T1000 (cell line): ENCODE results near the gene CHST12.
"Not testable (repeated sequence)": the region's sequence is repeated elsewhere in the genome, so short reads cannot be mapped to it uniquely, and the experiment has no call there.

Experiments
- DNase-seq: peaks from one replicate; lab custom pipeline; 2025; ENCODE audit warnings: mixed read lengths; lab: John Stamatoyannopoulos, UW

The CHST12 gene

DNA sequence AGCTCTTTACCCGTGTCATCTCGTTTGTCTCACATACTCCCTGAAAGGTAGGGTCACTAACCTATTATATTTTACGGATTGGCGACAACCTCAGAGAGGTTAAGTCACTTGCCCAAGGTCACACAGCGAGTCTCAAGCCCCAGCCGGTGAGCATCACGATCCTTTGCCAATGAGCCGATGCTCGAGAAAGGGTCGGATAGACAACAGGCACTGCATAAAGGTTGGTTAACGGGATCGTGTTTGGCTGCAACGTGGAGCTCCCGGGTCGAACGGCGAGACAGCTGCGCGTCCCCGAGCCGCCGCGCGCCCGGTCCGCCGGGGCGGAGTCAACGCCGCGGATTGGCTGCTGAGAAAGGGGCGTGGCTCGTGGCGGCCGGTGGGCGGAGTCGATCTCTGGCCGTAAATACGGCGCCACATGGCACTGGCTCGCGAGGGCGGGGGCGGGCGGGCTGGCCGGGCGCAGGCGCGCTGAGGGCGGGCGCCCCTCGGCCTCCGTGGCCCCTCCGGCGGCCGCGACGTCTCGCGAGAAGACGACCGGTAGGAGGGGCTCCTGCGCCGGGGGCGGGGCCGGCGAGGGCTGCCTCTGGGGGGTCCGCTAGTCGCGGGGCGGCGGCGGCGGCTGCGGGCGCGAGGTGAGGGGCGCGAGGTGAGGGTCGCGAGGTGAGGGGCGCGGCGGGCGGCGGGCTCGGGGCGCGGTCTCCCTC lies at the start of gene CHST12:
Gene CHST12, plus strand, starts transcription at position 598 of the 704 bp plus-strand sequence. CDS start 29,029 bp downstream, outside the sequence.
- DNase-seq = peak; percentile 95

DNA sequence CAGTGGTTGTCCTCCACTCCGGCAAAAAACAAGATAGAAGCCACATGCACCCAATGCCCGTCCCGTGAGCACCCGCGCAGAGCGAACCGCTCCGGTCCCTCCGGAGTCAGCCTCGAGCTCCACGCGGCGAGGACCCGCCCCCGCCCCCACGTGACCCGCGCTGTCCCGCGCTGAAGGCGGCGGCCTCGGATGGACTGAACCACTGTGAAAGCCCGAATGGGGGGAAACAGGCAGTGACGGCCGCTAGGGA lies 49.5 kb upstream of the CHST12 start:
- peak; percentile 91 for DNase-seq

DNA sequence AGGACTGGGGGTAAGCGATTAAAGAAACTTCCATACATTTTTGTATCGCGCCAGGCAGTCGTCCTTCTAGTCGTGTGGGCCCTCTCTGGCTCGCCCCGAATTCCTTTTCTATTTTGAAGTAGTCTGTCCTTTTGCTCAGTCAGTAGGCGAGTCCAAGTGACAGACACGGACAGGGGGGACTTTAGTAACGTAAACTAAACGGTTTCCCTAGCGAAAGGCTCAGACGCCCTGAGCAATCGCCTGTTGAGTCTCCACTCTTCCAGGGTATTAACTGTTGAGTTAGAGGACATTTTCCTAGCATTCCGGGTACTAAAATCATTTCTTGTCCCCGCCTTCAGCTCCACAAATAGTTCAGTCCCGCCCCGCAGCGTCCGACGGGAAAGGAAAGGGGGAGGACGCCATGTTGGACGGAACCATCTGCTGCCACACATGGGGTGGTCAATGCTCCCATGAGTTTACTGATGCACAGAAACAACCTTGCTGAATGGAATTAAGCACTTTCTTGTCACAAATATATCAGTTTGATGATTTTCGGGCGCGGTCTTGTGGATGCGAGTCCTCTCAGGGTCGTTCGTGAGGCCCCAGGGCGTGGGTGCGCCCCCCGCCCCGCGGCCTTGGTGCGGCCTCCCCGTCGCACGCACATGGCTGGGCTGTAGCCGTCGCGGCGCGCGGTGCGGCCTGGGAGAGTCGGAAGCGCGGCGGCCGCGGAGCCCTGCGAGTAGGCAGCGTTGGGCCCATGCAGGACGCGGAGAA lies 49.0 kb upstream of the CHST12 start, which contains the start of gene EIF3B:
Gene EIF3B, plus strand, starts transcription at position 642 of the 753 bp plus-strand sequence. Its CDS starts 95 bp downstream, at position 737.
- DNase-seq = peak; percentile 91

DNA sequence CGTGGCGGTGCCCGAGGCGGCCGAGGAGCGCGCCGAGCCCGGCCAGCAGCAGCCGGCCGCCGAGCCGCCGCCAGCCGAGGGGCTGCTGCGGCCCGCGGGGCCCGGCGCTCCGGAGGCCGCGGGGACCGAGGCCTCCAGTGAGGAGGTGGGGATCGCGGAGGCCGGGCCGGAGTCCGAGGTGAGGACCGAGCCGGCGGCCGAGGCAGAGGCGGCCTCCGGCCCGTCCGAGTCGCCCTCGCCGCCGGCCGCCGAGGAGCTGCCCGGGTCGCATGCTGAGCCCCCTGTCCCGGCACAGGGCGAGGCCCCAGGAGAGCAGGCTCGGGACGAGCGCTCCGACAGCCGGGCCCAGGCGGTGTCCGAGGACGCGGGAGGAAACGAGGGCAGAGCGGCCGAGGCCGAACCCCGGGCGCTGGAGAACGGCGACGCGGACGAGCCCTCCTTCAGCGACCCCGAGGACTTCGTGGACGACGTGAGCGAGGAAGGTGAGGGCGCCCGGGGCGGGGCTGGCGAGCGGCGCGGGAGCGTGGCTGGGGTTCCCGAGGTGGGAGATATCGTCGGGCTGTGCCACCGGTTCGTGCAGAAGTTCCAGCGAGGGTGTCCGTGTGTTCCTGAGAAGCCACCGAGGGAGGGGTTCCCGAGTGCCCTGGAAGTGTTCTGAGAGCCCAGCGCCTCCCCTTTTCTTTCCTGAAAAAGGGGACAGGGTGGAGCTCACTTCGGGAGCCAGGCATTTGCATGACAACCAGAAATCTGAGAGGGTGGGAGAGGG lies 48.3 kb upstream of the CHST12 start:
- no peak for DNase-seq

DNA sequence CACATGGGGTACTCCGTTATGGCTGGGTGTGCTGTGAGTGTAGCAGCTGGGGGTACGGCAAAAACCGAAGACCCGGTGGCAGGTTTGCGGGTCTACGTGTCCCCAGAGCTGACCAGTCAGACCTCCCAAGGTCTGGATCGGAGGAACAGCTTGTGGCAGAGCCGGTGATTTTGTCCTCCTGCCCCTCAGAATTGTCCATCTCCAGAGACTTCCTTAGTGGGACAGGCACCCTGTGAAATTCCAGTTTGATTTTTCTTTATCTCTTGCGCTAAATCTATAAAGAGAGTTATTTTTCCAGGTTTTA lies 47.8 kb upstream of the CHST12 start:
- no peak for DNase-seq

DNA sequence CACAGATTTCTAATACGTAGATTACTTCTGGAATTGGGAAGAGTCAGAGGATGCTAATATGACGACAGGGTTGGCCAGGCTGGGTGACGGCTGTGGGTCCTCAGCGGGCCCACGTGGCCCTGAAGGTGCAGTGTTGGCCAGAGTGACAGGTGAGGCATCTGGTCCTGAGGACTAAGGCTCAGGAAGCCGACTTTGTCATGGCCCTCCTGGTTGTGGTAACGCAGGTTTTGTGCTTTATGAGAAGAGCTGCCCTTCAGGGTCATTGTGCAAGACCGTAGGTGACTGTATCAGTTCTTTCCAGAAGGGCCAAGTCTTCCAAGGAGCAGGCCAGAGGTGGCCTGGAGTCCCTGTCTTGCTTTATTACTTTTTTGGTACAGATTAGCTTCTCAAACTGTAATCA lies 46.2 kb upstream of the CHST12 start:
- DNase-seq = no peak

DNA sequence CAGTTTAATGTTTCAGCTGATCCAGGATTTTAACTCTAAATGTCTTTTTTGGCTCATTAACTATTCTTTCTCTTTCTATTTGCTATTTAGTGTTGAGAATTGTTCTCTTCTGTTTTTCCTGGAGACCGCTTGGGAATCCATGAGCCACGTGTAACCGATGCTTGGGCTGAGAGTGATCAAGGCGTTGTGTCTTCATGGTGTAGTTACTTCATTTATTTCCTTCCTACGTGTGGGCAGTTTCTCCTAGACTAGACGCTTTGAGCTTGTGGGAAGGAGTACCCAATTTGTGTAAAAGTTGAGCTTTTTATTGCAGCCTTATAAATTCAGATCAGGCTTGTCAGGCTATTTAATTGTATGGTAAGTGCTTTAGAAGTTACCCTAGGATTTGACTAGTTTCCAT lies 45.8 kb upstream of the CHST12 start:
- no peak for DNase-seq

DNA sequence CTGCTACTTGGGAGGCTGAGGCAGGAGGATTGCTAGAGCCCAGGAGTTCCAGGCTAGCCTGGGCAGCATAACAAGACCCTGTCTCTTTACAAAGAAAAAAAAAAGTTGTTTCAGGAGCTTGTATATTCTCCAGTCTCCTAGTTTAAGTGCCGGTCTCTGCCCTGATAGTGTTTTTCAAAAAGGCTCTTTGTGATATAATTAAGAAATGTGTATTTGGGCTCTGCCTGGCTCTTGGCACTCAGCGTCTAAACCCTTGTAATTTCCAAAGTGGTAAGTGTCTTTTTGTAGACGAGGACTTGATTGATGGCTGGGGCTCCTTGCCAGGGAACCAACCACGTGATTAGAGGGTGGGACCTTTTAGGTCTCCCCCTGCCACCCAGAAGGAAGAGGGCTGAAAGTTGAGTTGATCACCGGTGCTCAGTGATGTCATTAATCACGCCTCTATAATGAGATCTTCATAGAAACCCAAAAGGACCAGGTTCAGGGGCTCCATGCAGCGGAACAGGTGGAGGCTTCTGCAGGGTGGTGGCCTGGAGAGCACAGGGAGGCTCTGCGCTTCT lies 44.4 kb upstream of the CHST12 start:
- DNase-seq = no peak

DNA sequence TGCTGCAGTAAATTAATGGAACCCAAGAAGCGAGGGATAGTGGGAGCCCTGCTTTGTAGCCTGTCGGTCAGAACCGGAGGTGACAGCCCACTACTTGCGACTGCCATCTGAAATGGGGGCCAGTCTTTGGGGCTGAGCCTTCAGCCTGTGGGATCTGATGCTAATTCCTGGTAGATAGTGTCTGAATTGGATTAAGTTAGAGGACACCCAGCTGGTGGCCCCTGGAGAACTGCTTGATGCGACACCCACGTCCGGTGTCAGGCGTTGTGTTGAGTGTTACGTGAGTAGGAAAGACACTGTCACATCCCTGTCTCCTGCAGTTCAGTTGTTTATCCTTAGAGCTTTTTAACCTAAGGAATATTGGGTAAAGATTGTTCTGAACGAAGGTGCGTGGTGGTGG lies 43.8 kb upstream of the CHST12 start:
- DNase-seq = no peak

DNA sequence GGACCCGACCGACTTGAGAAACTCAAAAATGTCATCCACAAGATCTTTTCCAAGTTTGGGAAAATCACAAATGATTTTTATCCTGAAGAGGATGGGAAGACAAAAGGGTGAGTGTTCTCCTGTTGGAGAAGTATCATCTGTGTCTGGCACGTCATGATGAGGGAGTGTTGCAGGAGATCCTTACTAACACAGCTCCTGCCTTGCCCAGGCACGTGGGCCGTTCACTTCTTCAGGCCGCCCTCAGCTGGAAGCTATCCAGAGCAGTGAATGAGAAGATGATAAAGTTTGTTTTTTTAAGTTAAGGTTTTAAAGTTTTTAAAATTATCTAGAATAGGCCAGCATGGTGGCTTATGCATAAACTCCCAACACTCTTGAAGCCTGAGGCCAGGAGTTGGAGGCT lies 42.6 kb upstream of the CHST12 start:
- no peak for DNase-seq

DNA sequence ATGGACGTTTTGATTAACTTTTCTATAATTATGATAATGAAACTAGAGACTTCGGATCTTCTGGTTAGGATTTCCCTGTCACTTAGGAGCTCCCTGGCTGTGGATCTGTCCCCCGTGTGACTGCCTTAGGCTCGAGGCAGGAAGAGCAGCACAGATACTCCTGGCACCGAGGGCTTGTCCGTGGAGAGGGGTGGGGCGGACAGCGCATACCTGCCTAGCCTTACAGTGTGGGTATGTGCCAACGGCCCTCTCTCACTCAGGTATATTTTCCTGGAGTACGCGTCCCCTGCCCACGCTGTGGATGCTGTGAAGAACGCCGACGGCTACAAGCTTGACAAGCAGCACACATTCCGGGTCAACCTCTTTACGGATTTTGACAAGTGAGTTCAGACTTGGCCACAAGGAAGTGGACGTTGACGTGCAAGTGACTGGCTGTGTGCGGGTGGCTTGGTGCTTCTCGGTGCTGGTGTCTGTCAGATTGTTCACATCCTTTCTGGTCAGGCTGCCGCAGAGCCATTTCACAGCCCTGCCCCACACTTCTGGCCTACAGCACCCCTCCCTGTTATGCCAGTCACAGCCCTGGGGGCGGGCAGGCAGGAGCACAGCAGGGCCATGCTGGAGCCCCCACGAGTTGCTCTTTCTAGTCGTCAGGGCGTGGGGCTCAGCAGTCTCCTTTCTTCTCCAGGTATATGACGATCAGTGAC lies 40.9 kb upstream of the CHST12 start:
- no peak for DNase-seq

DNA sequence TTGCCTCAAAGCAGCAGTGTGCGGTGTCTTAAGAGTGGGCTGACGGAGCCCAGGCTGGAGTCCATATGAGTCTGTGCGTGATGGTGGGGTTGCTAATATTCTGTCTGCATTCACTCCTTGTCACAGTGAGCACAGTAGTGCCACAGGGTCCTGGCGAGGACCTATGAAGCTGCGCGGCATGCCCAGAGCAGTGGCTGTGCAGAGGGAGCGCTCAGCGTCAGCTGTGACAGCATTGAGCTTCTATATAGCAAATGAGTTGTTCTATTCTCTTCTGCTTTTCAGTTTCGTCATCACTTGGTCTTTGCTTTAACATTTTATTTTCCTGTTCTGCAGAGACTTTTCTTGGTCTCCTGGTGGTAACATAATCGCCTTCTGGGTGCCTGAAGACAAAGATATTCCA lies 34.3 kb upstream of the CHST12 start:
- no peak for DNase-seq

DNA sequence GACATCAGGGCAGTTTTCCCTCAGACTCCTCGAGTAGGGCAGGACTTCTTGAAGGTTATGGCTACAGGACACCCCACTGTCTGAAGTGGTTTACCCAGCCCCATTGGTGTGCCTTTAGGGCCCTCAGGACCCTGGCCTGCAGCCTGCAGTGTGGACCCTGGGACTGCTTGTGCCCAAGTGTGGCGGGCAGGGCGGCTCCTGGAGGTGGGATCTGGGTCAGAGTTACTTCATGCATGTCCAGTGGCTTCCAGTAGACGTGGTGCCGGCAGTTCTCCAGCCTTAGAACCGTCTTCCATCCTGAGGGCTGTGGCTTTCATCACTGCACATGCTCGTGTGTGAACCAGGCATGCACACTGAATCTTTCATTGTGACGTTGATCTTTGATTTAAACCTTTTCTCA lies 32.1 kb upstream of the CHST12 start:
- DNase-seq = no peak

DNA sequence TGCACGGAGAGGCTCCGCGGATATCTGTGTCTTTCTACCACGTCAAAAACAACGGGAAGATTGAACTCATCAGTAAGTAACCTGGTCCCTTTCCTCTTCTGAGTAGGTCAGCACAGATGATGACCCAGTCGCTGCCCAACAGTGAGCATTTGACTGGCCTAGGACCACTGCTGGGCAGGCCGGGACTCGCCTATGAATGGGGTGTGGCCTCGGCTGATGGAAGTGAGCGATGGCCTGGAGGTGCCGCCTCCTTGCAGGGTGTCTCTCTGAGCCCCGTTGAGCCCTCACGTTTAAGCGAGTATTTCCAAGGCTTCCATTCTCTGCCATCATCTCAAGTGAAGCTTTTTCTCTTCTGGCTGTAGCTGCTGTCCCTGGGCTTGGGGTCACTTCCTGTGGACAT lies 30.7 kb upstream of the CHST12 start:
- no peak for DNase-seq

DNA sequence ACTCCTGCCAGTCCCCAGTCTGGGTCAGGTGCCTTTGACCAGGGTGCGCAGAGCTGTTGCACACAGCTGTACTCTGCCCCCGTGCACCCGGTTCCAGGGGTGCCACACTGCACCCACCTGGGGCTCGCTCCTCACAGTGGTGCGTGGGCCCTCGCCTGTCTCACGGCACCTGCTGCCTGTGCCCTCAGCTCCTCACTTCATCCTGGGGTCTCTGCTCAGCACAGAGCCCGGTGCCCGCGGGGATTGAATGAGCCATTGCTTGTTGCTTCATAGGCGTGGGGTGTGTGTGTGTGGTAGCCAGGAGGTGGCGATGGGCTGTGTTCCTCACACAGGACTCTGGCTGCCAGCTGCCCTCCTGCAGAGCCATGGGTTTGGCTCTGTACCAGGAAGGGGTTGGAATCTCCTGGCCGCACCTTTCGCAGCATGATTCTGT lies 30.3 kb upstream of the CHST12 start:
- no peak for DNase-seq

DNA sequence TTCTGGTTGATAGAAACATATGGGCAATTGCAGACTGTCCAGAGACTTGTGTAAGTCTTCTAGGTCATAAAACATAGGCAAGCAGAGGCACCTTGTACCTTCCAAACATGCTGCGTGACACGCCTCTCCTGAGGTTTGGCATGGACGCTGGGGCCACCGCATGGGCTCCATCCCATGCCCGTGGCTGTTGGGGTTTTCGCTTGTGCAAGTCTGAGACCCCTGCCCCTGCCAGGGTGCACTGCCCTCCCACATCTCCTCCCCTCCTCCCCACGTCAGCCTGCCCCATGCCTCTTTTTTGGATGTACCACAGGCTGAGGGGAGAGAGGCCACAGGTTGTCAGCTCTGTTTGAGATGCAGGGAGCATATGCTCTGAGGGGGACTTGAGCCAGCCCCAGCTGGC lies 29.8 kb upstream of the CHST12 start:
- no peak for DNase-seq

DNA sequence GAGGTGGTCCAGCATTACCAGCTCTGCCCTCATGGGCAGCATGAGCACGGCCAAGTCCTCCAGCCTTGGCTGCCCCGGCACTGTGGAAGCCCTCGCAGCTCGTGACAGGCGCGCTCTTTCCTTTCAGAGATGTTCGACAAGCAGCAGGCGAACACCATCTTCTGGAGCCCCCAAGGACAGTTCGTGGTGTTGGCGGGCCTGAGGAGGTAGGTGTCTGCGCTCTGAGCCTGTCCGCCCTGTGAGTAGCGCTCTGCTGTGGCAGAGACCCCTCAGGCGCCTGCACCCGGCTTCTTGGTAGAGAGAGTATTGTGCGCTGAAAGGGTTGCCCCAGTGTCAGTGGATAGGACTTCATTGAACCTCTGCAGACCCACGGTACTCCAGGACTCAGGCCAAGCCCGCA lies 29.0 kb upstream of the CHST12 start:
- DNase-seq = no peak

DNA sequence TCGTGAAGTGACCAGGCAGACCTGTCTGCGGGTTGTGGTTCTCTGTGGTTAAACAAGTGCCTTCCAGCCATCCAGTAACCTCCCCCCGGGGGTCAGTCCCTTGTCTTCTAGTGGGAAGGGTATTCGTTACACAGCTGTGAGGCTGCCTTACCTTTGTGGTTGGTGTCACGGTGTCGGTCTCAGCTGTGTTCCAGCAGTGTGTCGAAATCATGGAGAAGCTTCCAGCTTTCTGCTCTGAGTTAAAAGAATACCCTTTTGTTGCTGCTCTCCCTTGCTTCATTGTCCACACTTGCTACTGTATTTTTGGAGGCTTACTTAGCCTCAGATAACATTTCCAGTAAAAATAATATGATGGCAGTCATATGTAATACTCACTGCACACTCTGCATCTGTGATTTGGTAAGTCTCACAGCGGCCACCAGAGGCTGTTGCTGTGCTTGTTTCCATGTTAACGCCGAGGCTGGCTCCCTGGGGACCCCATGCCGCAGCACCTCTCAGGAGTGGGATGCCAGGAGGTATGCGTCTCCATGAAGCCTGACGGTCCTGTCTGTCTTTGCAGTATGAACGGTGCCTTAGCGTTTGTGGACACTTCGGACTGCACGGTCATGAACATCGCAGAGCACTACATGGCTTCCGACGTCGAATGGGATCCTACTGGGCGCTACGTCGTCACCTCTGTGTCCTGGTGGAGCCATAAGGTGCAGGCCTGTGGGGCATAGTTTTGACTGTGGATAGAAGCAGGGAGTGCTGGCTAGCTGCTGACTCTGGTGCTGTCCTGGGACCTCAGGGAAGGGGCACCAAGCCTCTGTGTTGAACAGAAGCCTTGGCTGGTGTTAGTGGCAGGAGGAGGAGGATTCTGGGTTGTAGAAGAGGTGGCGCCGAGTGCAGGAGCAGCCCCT lies 28.3 kb upstream of the CHST12 start:
- no peak for DNase-seq

DNA sequence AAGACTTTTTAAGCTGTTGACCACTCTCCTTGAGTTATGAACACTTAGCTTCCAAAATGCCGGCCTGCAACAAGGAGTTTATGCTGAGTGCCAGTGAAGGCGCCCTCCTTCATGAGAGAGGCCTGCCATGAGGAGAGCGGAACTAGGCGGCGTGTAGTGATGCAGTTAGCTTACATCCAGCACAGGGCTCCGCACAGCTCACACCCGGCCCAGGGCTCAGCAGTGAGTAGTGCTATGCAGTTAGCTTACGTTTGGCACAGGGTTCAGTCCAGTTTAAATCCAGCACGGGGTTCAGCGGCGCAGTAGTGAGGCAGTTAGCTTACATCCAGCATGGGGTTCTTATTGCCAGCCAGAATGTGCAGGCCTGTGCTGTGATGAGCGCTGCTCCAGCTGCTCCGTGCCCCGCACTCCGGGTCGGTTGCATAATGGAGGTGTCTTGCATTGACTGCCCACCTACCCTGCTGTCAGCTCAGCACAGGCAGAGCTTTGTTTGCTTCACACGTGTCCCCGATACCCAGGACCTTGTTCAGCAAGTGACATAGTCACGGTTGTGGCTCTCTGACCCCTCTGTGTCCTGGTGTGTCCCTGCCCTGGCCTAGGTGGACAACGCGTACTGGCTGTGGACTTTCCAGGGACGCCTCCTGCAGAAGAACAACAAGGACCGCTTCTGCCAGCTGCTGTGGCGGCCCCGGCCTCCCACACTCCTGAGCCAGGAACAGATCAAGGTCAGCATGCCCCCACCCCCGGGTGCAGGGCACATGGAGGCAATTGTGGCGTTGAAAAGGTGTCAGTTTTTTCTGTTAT lies 26.9 kb upstream of the CHST12 start:
- DNase-seq = no peak

DNA sequence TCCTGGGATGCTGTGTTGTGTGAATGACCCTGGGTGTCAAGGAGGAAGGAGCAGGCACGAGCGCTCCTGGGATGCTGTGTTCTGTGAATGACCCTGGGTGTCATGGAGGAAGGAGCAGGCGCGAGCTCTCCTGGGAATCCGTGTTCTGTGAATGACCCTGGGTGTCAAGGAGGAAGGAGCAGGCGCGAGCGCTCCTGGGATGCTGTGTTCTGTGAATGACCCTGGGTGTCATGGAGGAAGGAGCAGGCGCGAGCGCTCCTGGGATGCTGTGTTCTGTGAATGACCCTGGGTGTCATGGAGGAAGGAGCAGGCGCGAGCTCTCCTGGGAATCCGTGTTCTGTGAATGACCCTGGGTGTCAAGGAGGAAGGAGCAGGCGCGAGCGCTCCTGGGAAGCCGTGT lies 25.9 kb upstream of the CHST12 start:
- not testable (repeated sequence) for DNase-seq
